ENCODE data around the gene MYOCOS. TPM values are rescaled to one million over a fixed set of nuclear protein-coding genes. Genes with fewer than 3 reads are reported as not detected.

Gene MYOCOS, protein sequence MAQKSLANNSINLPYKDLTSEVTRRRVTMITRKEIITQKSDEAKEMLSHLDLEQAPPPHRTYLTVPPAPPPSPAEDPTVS
- 0.04 and 0.10 TPM in 2 replicates for polyA plus RNA-seq (2013)

DNA sequence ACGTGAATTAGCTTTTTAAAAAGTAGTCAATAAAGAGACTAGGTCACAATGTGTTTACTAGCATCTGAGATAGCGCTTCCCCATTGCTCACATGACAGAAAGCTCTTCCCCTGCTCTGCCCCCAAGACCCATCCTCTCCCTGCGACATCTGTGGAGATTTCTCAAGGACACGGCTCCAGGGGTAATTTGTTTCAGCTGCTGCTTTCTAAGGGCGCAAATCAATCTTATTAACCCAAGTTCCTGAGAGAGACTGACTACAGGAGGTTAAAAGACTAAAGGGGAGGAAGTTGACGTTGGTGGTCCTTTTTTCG, at the start of gene MYOCOS:
Gene MYOCOS, plus strand, starts transcription at position 92 of the 311 bp plus-strand sequence. CDS start 1,641 bp downstream, outside the sequence.
- Histone ChIP-seq H2BK5ac (ENCODE audit: low read depth, low read length, poor library complexity) (no peak within 1 kb of the TSS), H3K79me1 (ENCODE audit: low read length) (no peaks in the 10 kb centered on the region), H3K9ac (ENCODE audit: low read length) (no peak within 1 kb of the TSS), H3K4me2 (ENCODE audit: low read length) (no peak within 1 kb of the TSS), H3K4ac (ENCODE audit: low read depth, low read length) (no peak within 1 kb of the TSS), H3K18ac (ENCODE audit: low read length) (no peak within 1 kb of the TSS), H2AFZ (ENCODE audit: insufficient read depth, low read length, poor library complexity) (no peak within 1 kb of the TSS), H3K23ac (ENCODE audit: low read length) (no peak within 1 kb of the TSS), H2AK5ac (ENCODE audit: low read length) (no peak within 1 kb of the TSS), H3K9me3 (ENCODE audit: insufficient read depth, low read depth, low read length) (no peaks in the 10 kb centered on the region), H4K91ac (ENCODE audit: low read depth, low read length) (no peak within 1 kb of the TSS), H4K8ac (ENCODE audit: low read depth, low read length) (no peak within 1 kb of the TSS), H3K4me3 (ENCODE audit: low read depth, low read length) (no peak within 1 kb of the TSS), H2BK12ac (ENCODE audit: low read length) (no peak within 1 kb of the TSS), H3K27ac (ENCODE audit: low read depth, low read length) (no peak within 1 kb of the TSS), H2BK120ac (ENCODE audit: insufficient read depth, low read length, poor library complexity) (no peak within 1 kb of the TSS), H3K36me3 (ENCODE audit: control insufficient read depth in 1 of 2, insufficient read depth in 2 of 2, low read length in 2 of 2) (no peaks in the 10 kb centered on the region), H3K4me1 (ENCODE audit: control insufficient read depth in 1 of 2, insufficient read depth in 2 of 2, low read length in 2 of 2) (no peaks in the 10 kb centered on the region), H4K12ac (ENCODE audit: low read depth, low read length) (no peak within 1 kb of the TSS), H3K14ac (ENCODE audit: low read length) (no peak within 1 kb of the TSS), H3K27me3 (ENCODE audit: insufficient read depth, low read length) (no peaks in the 10 kb centered on the region), H3K79me2 (ENCODE audit: control insufficient read depth, insufficient read depth, low read length, poor library complexity) (no peaks in the 10 kb centered on the region)
- DNase-seq = no peak
- no CpG with 5 or more reads among the region's 7 CpGs for WGBS (ENCODE audit: extremely low coverage, insufficient coverage, insufficient read length)

DNA sequence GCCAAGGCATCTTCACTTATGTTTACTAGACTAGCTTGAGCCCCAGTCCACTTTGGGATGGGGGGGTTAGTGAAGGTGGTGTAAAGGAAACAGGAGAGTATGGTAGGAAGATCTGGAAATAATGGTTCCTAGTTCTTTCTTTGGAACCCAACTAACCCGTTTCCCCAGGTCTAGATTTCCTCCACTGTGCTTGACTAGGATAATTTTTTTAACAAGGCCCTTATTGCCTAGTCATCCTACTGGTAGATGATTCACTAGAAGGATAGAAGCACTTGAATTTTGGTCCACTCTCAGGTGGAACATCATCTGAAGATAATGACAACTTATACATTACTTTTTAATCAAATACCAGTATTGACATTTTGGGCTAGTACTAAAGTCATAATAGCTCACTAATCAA, 45.9 kb upstream of the MYOCOS start:
- no peak overlapping the region for H3K18ac ChIP-seq (ENCODE audit: low read length)
- no peak overlapping the region for H3K4me2 ChIP-seq (ENCODE audit: low read length)
- no CpG with 5 or more reads among the region's 1 CpG for WGBS (ENCODE audit: extremely low coverage, insufficient coverage, insufficient read length)
- no peak overlapping the region for H4K91ac ChIP-seq (ENCODE audit: low read depth, low read length)
- no peaks in the 10 kb centered on the region for H3K9me3 ChIP-seq (ENCODE audit: insufficient read depth, low read depth, low read length)
- H3K23ac ChIP-seq (ENCODE audit: low read length) = no peak overlapping the region
- no peak overlapping the region for H4K12ac ChIP-seq (ENCODE audit: low read depth, low read length)
- no peaks in the 10 kb centered on the region for H3K4me1 ChIP-seq (ENCODE audit: control insufficient read depth in 1 of 2, insufficient read depth in 2 of 2, low read length in 2 of 2)
- no peak overlapping the region for H2BK120ac ChIP-seq (ENCODE audit: insufficient read depth, low read length, poor library complexity)
- no peak overlapping the region for H3K27ac ChIP-seq (ENCODE audit: low read depth, low read length)
- H3K79me2 ChIP-seq (ENCODE audit: control insufficient read depth, insufficient read depth, low read length, poor library complexity) = no peaks in the 10 kb centered on the region
- H3K14ac ChIP-seq (ENCODE audit: low read length) = no peak overlapping the region
- H4K8ac ChIP-seq (ENCODE audit: low read depth, low read length) = no peak overlapping the region
- no peak overlapping the region for H3K4ac ChIP-seq (ENCODE audit: low read depth, low read length)
- no peak overlapping the region for H2BK5ac ChIP-seq (ENCODE audit: low read depth, low read length, poor library complexity)
- H2BK12ac ChIP-seq (ENCODE audit: low read length) = no peak overlapping the region
- H2AFZ ChIP-seq (ENCODE audit: insufficient read depth, low read length, poor library complexity) = no peak overlapping the region
- no peaks in the 10 kb centered on the region for H3K27me3 ChIP-seq (ENCODE audit: insufficient read depth, low read length)
- H2AK5ac ChIP-seq (ENCODE audit: low read length) = no peak overlapping the region
- no peak overlapping the region for H3K9ac ChIP-seq (ENCODE audit: low read length)
- no peaks in the 10 kb centered on the region for H3K79me1 ChIP-seq (ENCODE audit: low read length)
- H3K36me3 ChIP-seq (ENCODE audit: control insufficient read depth in 1 of 2, insufficient read depth in 2 of 2, low read length in 2 of 2) = peaks cover 16 to 26% of the 10 kb centered on the region in 2 experiments
- H3K4me3 ChIP-seq (ENCODE audit: low read depth, low read length) = no peak overlapping the region
- DNase-seq = peak; percentile 35 to 78

DNA sequence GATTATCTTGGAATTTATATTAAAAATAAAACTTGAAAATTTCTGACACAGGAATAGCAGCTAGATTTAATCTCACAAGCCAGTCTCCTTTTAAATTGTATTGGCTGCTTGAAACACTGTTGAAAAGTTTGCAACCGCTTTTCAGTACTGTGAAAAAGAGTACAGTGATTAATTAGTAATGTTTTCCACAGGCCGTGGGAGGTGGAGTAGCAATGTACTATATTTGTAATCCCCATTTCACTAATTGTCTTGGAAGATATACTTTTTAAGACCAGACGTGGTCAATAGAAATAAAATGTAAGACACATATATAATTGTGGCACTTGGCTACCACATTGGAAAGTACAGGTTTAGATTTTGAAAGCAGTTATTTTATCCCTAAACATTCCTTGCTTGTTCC, 40.8 kb upstream of the MYOCOS start:
- DNase-seq = no peak
- H2AK5ac ChIP-seq (ENCODE audit: low read length) = no peak overlapping the region
- H2BK12ac ChIP-seq (ENCODE audit: low read length) = no peak overlapping the region
- no peaks in the 10 kb centered on the region for H3K79me1 ChIP-seq (ENCODE audit: low read length)
- no peak overlapping the region for H2BK5ac ChIP-seq (ENCODE audit: low read depth, low read length, poor library complexity)
- H3K18ac ChIP-seq (ENCODE audit: low read length) = no peak overlapping the region
- no peak overlapping the region for H3K4ac ChIP-seq (ENCODE audit: low read depth, low read length)
- H3K14ac ChIP-seq (ENCODE audit: low read length) = no peak overlapping the region
- H4K91ac ChIP-seq (ENCODE audit: low read depth, low read length) = no peak overlapping the region
- H3K4me3 ChIP-seq (ENCODE audit: low read depth, low read length) = no peak overlapping the region
- H3K9me3 ChIP-seq (ENCODE audit: insufficient read depth, low read depth, low read length) = no peaks in the 10 kb centered on the region
- no CpG with 5 or more reads among the region's 3 CpGs for WGBS (ENCODE audit: extremely low coverage, insufficient coverage, insufficient read length)
- H4K12ac ChIP-seq (ENCODE audit: low read depth, low read length) = no peak overlapping the region
- no peak overlapping the region for H3K27ac ChIP-seq (ENCODE audit: low read depth, low read length)
- no peak overlapping the region for H3K23ac ChIP-seq (ENCODE audit: low read length)
- no peak overlapping the region for H3K9ac ChIP-seq (ENCODE audit: low read length)
- no peak overlapping the region for H2BK120ac ChIP-seq (ENCODE audit: insufficient read depth, low read length, poor library complexity)
- no peaks in the 10 kb centered on the region for H3K79me2 ChIP-seq (ENCODE audit: control insufficient read depth, insufficient read depth, low read length, poor library complexity)
- no peaks in the 10 kb centered on the region for H3K4me1 ChIP-seq (ENCODE audit: control insufficient read depth in 1 of 2, insufficient read depth in 2 of 2, low read length in 2 of 2)
- peaks cover 22 to 38% of the 10 kb centered on the region in 2 experiments for H3K36me3 ChIP-seq (ENCODE audit: control insufficient read depth in 1 of 2, insufficient read depth in 2 of 2, low read length in 2 of 2)
- H2AFZ ChIP-seq (ENCODE audit: insufficient read depth, low read length, poor library complexity) = no peak overlapping the region
- no peak overlapping the region for H4K8ac ChIP-seq (ENCODE audit: low read depth, low read length)
- H3K27me3 ChIP-seq (ENCODE audit: insufficient read depth, low read length) = no peaks in the 10 kb centered on the region
- H3K4me2 ChIP-seq (ENCODE audit: low read length) = no peak overlapping the region

DNA sequence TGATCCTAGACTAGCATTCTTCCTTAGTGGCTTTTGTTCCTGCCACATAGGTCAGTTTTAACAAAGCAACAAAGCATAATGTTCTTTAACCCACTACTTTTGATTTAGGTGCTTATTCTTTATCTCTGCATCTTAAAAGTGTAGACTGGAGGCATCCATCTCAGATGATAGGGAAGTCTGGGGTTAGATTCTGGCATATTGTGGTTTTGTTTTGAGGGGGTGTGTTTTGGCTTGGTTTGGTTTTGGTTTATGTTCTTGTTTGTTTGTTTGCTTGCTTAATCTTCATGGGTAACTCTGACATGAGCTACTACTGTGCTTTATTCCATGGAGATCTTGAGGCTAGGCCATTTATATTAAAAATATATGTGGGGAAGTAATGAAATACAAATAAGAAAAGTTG, 40.3 kb upstream of the MYOCOS start:
- H2BK5ac ChIP-seq (ENCODE audit: low read depth, low read length, poor library complexity) = no peak overlapping the region
- no peak overlapping the region for H2AFZ ChIP-seq (ENCODE audit: insufficient read depth, low read length, poor library complexity)
- H3K9ac ChIP-seq (ENCODE audit: low read length) = no peak overlapping the region
- no peak overlapping the region for H3K18ac ChIP-seq (ENCODE audit: low read length)
- no peaks in the 10 kb centered on the region for H3K27me3 ChIP-seq (ENCODE audit: insufficient read depth, low read length)
- H2BK12ac ChIP-seq (ENCODE audit: low read length) = no peak overlapping the region
- H3K4me2 ChIP-seq (ENCODE audit: low read length) = no peak overlapping the region
- H3K23ac ChIP-seq (ENCODE audit: low read length) = no peak overlapping the region
- H4K91ac ChIP-seq (ENCODE audit: low read depth, low read length) = no peak overlapping the region
- no peak overlapping the region for H3K27ac ChIP-seq (ENCODE audit: low read depth, low read length)
- no peak overlapping the region for H3K4me3 ChIP-seq (ENCODE audit: low read depth, low read length)
- no peak overlapping the region for H2AK5ac ChIP-seq (ENCODE audit: low read length)
- H3K79me1 ChIP-seq (ENCODE audit: low read length) = no peaks in the 10 kb centered on the region
- no peak overlapping the region for H3K14ac ChIP-seq (ENCODE audit: low read length)
- H3K4me1 ChIP-seq (ENCODE audit: control insufficient read depth in 1 of 2, insufficient read depth in 2 of 2, low read length in 2 of 2) = no peaks in the 10 kb centered on the region
- no peak overlapping the region for H3K4ac ChIP-seq (ENCODE audit: low read depth, low read length)
- no peak overlapping the region for H2BK120ac ChIP-seq (ENCODE audit: insufficient read depth, low read length, poor library complexity)
- H3K79me2 ChIP-seq (ENCODE audit: control insufficient read depth, insufficient read depth, low read length, poor library complexity) = no peaks in the 10 kb centered on the region
- peaks cover 24 to 37% of the 10 kb centered on the region in 2 experiments for H3K36me3 ChIP-seq (ENCODE audit: control insufficient read depth in 1 of 2, insufficient read depth in 2 of 2, low read length in 2 of 2)
- no peak overlapping the region for H4K8ac ChIP-seq (ENCODE audit: low read depth, low read length)
- no peak overlapping the region for H4K12ac ChIP-seq (ENCODE audit: low read depth, low read length)
- DNase-seq = no peak
- no peaks in the 10 kb centered on the region for H3K9me3 ChIP-seq (ENCODE audit: insufficient read depth, low read depth, low read length)
